HG02938 (cell line): ENCODE results near the gene SLC27A5.
"Not testable (repeated sequence)": the region's sequence is repeated elsewhere in the genome, so short reads cannot be mapped to it uniquely, and the experiment has no call there.

Experiments
- ATAC-seq: cut with Tn5 transposase; IDR thresholded peaks from one replicate; pipeline ENCODE4 v1.9.1; 2021; ENCODE audit warnings: mild to moderate bottlenecking, moderate library complexity; ENCODE audit not compliant: unreplicated experiment

SLC27A5 gene

DNA sequence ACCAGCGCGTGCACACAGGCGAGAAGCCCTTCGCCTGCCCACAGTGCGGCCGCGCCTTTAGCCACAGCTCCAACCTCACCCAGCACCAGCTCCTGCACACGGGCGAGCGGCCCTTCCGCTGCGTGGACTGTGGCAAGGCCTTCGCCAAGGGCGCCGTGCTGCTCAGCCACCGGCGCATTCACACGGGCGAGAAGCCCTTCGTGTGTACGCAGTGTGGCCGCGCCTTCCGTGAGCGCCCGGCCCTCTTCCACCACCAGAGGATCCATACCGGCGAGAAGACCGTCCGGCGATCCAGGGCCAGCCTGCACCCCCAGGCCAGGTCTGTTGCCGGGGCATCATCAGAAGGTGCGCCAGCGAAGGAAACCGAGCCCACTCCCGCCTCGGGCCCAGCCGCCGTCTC is 40.1 kb downstream of the SLC27A5 start:
- no peak for ATAC-seq

DNA sequence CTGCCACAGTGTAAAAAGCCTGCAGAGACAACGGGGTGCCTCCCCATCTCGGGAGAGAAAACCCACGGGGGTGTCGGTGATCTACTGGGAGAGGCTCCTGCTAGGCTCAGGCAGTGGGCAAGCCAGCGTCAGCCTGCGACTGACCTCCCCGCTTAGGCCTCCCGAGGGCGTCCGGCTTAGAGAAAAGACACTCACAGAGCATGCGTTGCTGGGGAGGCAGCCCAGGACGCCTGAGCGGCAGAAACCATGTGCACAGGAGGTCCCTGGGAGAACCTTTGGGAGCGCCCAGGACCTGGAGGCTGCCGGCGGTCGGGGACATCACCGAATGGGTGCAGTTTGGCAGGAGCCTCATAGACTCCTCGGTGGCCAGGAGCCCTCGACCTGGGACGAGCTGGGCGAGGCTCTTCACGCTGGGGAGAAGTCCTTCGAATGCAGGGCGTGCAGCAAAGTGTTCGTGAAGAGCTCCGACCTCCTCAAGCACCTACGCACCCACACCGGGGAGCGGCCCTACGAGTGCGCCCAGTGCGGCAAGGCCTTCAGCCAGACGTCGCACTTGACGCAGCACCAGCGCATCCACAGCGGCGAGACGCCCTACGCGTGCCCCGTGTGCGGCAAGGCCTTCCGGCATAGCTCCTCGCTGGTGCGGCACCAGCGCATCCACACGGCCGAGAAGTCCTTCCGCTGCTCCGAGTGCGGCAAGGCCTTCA is 40.8 kb downstream of the SLC27A5 start:
- not testable (repeated sequence) for ATAC-seq

DNA sequence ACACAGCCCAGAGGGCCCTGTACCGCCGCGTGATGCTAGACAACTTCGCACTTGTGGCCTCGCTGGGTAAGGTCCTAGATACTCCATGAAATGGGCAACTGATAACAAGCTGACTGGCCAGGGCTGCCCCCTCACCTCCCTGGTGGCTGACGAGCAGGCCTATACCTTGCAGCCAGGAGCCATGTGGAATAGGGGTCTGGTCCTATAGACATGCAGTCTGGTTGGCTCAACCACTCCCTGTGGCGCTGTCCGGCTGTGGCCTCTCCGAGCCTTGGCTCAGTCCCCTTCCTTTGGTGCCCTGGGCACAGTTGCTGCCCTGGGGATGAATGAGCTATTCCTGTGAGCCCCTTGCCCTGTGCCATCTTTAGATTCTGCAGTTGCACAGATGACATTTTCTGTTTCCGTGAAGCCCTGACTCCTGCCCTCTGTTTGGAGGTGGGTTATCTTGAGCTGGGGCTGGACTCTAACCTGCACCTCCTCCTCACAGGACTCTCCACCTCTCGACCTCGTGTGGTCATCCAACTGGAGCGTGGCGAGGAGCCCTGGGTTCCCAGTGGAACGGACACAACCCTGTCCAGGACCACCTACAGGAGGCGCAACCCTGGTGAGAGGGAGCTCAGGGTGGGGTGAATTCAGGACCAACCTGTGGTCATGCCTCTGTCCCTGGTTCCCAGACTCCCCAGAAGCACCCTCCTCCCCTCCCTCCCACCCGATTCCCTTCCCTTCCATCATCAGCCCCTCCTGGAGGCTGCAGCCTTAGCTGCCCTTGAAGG is 42.4 kb downstream of the SLC27A5 start:
- no peak for ATAC-seq

DNA sequence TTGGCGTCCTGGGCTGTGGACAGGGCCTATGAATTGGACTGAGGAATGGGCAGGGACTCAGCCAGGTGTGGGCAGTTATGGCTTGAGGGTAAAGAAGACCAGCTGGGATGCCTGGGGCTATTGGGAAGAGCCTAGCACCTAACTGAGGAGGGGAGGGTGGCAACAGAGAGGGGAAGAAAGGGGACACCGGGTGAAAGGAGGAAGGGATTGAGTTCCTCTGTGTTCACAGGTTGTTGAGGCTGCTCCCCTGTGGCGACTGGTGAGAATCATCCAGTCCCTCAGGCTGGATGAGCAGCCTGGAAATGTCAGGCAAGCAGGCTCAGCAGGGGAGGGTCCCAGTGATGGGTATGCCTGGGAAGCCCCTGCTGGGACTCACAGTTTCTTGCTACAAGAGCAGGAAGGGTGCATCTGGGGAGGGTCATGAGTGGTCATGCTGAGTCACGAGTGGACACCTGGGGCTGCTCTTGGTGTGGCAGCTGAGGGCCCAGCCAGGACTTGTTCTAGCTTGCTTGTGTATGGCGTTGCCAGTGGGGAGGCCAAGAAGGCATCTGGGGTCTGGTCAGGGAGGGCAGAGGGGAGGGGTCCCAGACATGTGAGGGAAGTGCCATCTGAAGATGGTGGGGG is 43.5 kb downstream of the SLC27A5 start:
- no peak for ATAC-seq

DNA sequence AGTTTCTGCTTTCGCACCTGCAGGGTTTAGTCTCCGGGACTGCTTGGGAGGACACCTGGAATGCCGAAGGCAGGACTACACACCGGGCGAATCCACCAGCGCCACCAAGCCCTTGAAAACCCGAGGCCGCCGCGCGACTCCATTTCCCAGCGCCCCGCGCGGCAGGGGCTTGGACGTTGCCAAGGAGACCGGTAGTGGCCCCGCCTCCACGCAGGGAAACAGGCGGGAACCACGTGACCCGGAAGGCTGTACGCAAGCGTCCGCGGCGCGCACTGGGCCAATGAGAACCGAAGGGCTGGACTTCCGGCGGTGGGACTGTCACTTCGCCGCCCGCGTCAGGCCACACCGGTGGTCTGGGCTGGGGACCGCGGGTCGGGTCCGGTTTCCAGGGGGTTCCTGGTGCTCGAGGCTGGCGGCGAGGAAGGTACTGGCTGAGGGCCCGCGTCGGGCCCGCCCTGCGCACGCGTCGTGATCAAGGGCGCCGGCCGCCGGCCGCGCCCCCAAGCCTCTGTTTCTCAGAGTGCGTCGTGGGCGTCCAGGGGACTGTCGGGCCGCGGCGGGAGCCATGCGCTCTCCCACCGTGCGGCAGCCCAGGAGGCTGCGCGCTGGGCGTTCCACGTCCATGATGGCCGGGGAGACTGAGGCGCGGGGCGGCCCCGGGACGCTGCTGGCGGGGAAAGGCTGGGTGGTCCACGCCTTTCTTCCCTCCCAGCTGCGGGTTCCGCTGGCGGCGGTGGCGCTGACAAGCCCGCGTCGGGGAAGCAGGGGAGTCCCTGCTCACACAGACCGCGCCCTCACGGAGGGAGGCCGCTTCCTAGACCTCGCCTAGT is 44.8 kb downstream of the SLC27A5 start, which contains the start of gene ZNF324:
Gene ZNF324, plus strand, starts transcription at position 321 of the 830 bp plus-strand sequence. CDS start 2,106 bp downstream, outside the sequence.
- ATAC-seq, result peak; percentile 79

DNA sequence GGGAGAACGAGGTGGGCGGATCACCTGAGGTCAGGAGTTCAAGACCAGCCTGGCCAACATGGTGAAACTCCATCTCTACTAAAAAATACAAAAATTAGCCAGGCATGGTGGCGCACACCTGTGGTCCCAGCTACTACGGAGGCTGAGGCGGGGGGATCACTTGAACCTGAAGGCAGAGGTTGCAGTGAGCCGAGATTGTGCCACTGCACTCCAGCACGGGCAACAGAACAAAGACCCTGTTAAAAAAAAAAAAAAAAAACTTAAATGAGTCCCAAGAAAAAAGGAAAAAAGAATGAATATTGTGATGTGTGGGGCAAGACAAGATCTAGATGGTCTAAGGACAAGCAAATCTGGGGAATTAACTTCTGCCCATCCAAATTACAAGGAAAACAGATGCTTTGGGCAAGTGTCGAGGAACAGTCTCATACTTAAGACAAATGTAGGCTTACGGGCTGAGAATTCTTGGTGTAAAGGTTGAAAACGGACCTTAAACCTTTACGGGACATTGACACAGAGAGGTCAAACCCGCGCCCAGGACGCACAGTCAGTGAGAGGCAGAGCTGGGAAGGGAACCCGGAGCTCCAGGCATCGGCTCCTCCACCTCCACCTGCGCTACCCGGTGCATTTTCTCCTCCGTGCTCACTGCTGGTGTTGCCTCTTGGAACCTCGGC is 45.6 kb downstream of the SLC27A5 start:
- peak; percentile 19 for ATAC-seq

DNA sequence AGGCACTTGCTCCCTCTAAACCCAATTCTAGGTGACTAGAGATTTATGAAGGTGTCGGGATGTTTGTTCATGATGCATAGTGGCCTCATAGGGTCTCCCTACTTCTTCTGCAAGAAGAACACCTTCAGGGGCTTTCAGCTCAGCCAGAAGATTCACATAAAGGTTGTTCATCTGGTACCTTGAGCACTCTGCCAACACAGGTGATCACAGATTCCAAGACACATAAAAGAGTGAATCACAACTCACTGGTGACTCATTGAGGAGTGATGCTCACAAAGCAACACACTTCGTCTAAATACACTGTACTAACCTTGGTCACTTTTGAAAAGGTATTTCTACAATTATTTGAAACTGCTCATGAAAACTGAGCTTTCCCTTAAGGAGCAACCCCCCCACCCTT is 51.8 kb downstream of the SLC27A5 start:
- ATAC-seq, result no peak

DNA sequence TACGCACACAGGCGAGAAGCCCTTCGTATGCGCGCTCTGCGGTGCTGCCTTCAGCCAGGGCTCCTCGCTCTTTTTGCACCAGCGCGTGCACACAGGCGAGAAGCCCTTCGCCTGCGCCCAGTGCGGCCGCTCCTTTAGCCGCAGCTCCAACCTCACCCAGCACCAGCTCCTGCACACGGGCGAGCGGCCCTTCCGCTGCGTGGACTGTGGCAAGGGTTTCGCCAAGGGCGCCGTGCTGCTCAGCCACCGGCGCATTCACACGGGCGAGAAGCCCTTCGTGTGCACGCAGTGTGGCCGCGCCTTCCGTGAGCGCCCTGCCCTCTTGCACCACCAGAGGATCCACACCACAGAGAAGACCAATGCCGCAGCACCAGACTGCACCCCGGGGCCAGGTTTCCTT is 55.7 kb downstream of the SLC27A5 start:
- no peak for ATAC-seq

DNA sequence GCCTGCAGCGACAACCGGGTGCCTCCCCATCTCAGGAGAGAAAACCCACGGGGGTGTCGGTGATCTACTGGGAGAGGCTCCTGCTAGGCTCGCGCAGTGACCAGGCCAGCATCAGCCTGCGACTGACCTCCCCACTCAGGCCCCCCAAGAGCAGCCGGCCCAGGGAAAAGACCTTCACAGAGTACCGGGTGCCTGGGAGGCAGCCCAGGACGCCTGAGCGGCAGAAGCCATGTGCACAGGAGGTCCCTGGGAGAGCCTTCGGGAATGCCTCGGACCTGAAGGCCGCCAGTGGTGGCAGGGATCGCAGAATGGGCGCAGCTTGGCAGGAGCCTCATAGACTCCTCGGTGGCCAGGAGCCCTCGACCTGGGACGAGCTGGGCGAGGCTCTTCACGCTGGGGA is 56.5 kb downstream of the SLC27A5 start:
- ATAC-seq, result no peak

DNA sequence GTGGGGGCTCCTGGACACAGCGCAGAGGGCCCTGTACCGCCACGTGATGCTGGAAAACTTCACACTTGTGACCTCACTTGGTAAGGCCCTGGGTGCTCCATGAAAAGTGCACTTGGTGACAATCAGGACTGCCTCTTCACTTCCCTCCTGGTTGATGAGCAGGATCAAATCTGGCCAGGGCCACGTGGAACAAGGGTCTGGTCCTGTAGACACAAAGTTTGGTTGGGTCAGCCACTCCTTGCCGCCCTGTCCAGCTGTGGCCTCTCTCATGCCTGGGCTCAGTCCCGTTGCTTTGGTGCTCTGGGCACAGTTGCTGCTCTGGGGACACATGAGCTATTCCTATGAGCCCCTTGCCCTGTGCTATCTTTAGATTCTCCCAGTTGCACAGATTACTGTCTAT is 58.0 kb downstream of the SLC27A5 start:
- ATAC-seq, result no peak

DNA sequence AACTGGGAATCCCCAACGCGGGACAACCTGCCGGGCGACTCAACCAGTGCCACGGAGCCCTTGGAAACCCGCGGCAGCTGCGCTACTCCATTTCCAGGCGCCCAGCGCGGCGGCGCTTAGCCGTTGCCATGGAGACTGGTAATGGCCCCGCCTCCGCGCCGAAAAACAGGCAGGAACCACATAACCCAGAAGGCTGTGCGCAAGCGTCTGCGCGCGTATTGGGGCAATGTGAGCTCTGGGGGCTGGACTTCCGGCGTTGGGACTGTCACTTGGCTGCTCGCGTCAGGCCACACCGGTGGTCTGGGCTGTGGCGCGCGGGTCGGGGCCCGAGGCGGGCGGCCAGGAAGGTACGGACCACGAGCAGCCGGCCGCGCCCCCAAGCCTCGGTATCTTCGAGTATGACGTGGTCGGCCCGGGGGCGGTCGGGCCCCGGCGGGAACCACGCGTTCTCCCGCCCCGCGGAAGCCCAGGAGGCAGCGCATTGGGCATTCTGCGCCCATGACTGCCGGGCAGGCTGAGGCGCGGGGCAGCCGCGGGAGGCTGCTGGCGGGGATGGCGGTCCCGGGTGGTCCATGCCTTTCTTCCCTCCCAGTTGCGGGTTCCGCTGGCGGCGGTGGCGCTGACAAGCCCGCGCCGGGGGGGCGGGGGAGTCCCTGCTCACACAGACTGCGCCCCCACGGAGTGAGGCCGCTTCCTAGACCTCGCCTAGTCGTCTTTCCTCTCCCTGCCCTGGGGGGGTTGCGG is 60.3 kb downstream of the SLC27A5 start, which contains the start of gene ZNF324B:
Gene ZNF324B, plus strand, starts transcription at position 265 of the 744 bp plus-strand sequence. CDS start 2,080 bp downstream, outside the sequence.
- peak; percentile 84 for ATAC-seq

DNA sequence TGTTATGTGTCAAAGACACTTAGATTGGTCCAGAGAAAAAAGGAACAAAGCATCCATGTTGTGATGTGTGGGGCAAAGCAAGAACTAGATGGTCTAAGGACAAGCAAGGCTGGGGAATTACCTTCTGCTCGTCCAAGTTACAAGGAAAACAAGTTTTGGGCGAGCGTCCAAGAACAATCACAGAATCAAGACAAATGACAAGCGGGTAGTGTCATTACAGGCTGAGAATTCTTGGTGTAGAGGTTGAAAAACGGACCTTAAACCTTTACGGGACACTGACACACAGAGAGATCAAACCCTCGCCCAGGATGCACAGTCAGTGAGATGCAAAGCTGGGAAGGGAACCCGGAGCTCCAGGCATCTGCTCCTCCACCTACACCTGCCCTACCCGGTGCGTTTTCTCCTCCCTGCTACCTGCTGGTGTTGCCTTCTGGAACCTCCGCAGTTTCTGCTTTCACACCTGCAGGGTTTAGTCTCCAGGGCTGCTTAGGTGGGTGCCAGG is 60.9 kb downstream of the SLC27A5 start:
- peak; percentile 18 for ATAC-seq

DNA sequence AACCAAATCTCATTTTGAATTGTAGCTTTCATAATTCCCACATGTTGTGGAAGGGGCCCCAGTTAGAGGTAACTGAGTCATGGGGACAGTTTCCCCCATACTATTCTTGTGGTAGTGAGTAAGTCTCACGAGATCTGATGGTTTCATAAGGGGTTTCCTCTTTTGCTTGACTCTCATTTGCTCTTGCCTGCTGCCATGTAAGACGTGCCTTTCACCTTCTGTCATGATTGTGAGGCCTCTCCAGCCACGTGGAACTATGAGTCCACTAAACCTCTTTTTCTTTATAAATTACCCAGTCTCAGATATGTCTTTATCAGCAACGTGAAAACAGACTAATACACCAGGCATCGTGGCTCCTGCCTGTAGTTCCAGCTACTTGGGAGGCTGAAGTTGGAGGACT is 61.8 kb downstream of the SLC27A5 start:
- ATAC-seq, result not testable (repeated sequence)

DNA sequence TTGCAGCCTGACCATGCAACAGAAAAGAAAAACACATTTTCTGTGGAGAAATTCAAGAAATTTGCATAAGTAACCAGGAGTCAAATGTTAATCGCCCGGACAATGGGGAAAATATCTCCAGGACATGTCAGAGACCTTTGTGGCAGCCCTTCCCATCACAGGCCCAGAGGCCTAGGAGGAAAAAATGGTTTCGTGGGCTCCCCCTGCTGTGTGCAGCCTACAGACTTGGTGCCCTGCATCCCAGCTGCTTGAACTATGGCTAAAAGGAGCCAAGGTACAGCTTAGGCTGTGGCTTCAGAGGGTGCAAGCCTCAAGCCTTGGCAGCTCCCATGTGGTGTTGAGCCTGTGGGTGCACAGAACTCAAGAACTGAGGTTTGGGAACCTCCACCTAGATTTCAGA is 62.9 kb downstream of the SLC27A5 start:
- not testable (repeated sequence) for ATAC-seq
